ENCODE results near the gene RALGPS1.

RALGPS1 gene

GRCh38 chr9:127214421-127215267, 300.1 kb downstream of the RALGPS1 start:
- peak; percentile 21 to 35 for DNase-seq (ENCODE audit: low read depth in 1 of 2, low spot score in 1 of 2)

DNA sequence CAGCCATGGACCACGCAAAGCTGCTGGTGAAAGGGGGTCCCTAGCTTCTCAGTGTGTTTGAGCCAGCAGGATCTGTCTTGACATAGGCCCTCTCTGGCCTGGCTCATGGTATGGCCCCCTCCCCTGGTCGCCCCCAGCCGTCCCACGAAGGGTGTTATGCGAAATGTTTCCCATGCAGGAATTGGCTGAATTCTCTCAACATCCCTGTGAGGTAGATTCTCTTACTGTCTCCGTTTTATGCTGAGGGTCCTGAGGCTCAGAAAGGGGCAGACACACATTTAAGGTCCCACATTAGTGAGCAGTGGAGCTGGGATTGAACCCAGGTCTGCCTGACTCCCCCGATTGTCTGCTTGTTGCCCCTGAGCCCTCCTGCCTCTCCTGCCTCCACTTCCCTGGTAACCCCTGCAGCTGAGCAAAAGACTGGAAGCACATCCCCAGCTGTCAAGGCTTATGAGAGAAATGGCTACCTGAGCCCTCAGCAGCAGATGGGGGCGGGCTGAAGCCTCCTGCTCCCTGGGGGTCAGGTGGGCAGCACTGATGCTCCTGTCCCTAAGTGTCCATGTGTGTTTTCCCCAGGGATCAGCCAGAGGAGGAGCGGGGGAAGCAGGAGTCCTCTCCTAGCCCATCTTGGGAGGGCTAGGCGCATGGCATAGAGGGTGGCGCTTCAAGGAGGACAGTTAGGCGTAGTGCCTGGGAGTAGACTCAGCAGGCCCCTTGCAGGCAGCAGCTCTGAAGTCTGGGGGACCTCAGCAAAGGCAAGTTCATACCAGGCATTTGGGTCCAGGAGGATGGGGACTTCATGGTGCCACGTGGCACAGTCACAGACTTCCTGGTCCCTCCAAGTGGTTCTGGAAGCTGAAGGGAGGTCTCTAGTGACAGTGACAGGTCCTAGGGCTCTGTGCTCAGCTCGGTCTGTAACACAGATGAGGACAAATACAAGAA, 301.0 kb downstream of the RALGPS1 start:
- DNase-seq (ENCODE audit: low read depth in 1 of 2, low spot score in 1 of 2), result no peak

GRCh38 chr9:127216210-127216887, 301.8 kb downstream of the RALGPS1 start:
- no peak for DNase-seq (ENCODE audit: low read depth in 1 of 2, low spot score in 1 of 2)

DNA sequence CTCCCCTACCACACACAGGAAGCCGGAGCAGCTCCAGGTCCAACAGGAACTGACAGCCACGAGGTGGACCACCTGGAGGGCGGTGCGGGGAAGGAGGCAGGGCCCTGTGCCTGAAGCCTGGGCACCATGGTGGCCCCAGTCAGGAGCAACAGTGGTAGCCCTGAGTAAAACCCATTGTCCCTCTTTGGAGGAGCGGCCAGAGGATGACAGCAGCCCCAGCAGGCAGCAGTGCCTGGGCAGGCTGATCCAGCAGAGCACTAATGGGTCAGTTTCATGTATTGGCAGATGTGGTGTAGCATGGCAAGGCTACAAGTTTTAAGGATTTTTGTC, 302.3 kb downstream of the RALGPS1 start:
- DNase-seq (ENCODE audit: low read depth in 1 of 2, low spot score in 1 of 2), result no peak

DNA sequence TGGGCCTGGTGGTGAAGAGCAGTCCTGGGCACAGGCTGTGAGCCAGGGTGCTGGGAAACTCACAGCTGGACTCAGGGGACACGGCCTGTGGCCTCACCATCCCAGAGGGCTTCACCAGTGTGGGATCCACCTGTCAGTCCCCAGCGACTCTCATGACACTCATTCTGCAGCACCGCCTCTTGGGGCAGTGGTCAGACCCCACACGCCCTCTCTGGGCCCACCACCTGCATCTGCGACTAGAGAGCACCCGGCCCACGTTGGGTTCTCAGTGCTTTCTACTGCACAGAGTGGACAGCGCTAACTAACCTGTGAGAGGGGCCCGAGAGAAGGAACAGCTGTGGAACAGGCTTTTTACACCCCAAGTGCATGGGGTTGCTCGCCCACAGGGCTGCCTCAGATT, 304.2 kb downstream of the RALGPS1 start:
- DNase-seq (ENCODE audit: low read depth in 1 of 2, low spot score in 1 of 2), result no peak

- no peak for DNase-seq (ENCODE audit: low read depth in 1 of 2, low spot score in 1 of 2)
These were observed 304.9 kb downstream of the RALGPS1 start for GRCh38 chr9:127219520-127219919.

GRCh38 chr9:127221695-127222094, 307.1 kb downstream of the RALGPS1 start:
- DNase-seq (ENCODE audit: low read depth in 1 of 2, low spot score in 1 of 2), result no peak

- no peak for DNase-seq (ENCODE audit: low read depth in 1 of 2, low spot score in 1 of 2)
These were observed 308.0 kb downstream of the RALGPS1 start for GRCh38 chr9:127222388-127223095.

GRCh38 chr9:127223266-127223665, 308.7 kb downstream of the RALGPS1 start:
- no peak for DNase-seq (ENCODE audit: low read depth in 1 of 2, low spot score in 1 of 2)

DNA sequence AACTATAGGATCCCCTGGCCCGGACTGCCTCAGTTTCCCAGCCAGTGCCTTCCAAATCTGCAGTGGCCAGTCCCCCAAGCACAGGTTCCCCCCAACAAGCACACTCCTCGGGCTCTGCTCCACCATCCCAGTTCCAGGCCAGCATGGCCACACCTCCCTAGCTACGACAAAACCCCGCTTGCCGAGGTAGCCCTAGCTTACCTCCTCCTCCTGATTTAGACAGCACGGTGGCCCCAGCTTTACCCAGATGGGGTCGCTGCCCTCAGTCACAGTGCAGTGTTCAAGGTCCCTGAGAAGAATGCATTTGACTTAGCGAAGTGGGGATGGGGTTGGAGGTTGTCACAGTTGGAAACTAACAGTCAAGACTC, 309.2 kb downstream of the RALGPS1 start:
- no peak for DNase-seq (ENCODE audit: low read depth in 1 of 2, low spot score in 1 of 2)

DNA sequence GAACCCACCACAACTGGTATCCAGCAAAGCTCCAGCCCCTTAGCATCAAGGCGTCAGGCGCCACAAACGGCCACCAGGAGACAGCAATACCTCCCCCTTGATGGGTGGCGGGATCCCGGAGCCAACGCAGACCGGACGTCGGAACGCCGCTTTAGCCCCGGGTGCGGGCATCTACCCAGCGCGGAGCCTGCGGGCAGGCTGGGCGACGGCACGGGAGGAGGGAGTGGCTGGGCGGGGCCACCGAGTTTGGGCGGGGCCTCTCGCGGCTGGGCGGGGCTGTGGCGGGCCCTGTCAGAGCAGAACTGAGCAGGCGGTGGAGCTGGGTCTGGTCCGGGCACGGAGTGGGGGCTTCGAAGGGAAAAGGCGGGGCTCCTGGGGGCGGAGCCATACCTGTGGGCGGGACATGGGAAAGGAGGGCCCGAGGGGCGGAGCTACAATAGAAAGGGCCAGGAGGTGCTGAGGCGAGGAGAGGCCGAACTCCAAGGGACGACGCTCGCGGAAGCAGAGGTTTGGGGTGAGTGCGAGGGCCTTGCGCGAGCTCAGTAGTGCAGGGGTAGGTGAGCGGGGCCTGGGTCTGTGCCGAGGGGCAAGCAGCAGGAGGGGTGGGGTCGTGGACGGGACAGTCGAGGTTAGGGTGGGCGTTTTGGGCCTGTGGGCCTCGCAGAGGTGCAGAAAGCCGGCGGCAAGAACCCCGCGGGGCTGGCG, 309.7 kb downstream of the RALGPS1 start:
- peak; percentile 73 to 84 for DNase-seq (ENCODE audit: low read depth in 1 of 2, low spot score in 1 of 2)

- DNase-seq (ENCODE audit: low read depth in 1 of 2, low spot score in 1 of 2), result peak; percentile 86 to 89
These were observed 310.5 kb downstream of the RALGPS1 start for GRCh38 chr9:127224883-127225739.

GRCh38 chr9:127225801-127226625, 311.4 kb downstream of the RALGPS1 start:
- no peak for DNase-seq (ENCODE audit: low read depth in 1 of 2, low spot score in 1 of 2)

GRCh38 chr9:127229691-127230417, 315.3 kb downstream of the RALGPS1 start:
- DNase-seq (ENCODE audit: low read depth in 1 of 2, low spot score in 1 of 2), result no peak

- no peak for DNase-seq (ENCODE audit: low read depth in 1 of 2, low spot score in 1 of 2)
These were observed 317.1 kb downstream of the RALGPS1 start for GRCh38 chr9:127231666-127232065.

DNA sequence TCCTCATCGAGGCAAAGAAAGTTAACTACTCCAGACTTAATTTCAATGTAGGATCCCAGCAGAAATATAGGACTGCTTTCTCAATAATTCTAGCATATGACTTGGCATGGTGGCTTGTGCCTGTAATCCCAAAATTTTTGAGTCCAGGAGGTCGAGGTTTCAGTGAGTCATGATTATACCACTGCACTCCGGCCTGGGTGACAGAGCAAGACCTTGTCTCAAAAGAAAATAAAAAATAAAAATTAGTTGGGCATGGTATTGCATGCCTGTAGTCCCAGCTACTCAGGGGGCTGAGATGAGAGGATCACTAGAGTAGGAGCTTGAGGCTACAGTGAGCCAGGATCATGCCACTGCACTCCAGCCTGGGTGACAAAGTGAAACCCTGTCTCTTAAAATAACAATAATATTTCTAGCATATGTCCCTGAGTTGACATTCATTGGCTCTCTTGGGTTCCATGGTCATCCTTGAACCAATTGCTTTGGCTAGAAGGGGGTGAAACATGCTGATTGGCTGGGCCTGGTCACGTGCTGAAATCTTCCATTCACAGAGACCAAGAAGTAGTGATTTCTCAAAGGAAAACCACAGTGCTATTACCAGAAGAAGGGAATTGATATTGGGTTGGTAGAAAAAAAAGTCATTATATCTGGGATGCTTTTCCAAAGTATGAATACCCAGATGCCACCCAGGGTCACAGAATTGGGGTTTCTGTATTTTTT, 318.4 kb downstream of the RALGPS1 start:
- DNase-seq (ENCODE audit: low read depth in 1 of 2, low spot score in 1 of 2), result no peak

DNA sequence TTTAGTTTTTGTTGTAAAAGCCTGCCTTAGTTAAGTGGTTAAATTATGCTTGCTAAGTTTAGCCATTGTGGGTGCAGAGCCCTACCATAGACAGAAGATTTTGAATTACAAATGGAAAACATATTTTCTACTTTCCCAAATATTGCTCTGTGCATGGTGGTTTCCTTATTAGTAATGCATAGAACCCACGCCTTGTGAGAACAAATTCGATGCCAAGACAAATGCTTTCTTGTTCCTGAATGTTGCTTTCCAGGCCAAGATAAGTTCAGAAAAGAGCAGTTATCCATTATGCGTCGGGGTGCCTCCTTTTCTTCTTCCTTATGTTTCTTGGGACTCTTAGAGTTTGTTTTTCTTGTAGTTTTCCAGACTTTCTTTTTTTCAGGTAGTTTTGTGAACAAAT, 319.0 kb downstream of the RALGPS1 start:
- no peak for DNase-seq (ENCODE audit: low read depth in 1 of 2, low spot score in 1 of 2)
